ENCODE results near the gene SUMF1. TPM values are rescaled to one million over a fixed set of nuclear protein-coding genes. Genes with fewer than 3 reads are reported as not detected.

SUMF1 gene
- total RNA-seq, 4 donors from 2014 or later = 15.7 to 28.9 (median 26.8) TPM

DNA sequence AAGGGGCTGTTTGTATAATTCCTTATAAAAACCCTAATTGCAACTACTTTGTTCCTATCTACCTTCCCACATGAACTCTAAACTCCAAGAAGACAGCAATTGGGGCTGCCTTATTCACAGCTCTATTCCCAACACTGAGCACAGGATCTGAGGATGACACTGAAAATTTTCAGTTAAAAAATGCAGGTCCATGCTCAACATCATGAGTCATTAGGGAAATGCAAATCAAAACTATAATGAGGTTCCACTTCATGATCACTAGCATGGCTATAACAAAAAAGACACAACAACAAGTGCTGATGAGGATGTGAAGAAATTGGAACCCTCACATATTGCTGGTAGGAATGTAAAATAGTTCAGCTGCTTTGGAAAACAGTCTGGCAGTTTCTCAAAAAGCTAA lies 12.9 kb downstream of the SUMF1 start:
- Histone ChIP-seq H3K27me3 (no peaks in the 10 kb centered on the region), H3K36me3 (peaks cover 0 to under 1% (median 0%) of the 10 kb centered on the region in 3 donors), H3K9me3 (no peaks in the 10 kb centered on the region), H3K27ac (no peak overlapping the region), H3K4me1 (no peaks in the 10 kb centered on the region), H3K4me3 (no peak overlapping the region)
- no peak for DNase-seq
- no peak for TF ChIP-seq POLR2A (IDR thresholded peaks at IDR 0.05)

DNA sequence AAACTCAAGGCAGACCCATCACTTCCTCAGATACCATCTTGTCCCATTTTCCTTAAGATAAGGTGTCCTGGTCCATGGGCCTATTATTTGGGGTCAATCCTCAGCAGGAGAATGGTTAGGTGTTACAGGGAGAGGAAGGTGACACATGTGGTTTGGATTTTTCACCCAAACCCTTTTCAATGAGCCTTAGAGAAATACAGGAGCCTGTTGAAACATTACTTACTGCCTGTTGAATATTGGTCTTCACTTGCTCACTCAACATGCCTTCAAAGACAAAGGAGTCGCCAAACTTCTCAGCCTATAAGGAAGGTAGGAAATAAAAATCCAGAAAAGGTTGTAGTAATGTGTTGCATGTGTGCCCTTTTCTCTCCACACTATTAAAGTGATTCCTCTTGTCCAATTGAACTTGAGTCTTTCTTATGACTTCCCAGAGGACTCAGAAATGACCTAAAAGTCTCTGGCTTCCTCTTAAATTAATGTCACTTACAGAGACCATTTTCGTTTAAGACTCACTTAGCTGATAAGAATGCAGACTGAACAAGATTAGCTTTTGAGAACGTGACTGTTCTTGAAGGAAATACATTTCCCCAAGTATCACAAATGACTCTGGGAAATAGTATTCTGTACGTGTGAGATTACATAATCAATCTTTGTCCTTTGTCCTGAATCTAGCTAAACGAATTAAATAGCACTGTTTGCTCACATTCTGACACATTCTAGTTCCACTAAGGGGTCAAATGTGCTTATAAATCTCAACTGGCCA lies 17.8 kb downstream of the SUMF1 start:
- DNase-seq = no peak
- H3K9me3 ChIP-seq = no peaks in the 10 kb centered on the region
- TF ChIP-seq CTCF (IDR thresholded peaks at IDR 0.05) = no peak
- TF ChIP-seq POLR2A (IDR thresholded peaks at IDR 0.05) = no peak
- H3K4me3 ChIP-seq = no peak overlapping the region
- H3K36me3 ChIP-seq = peaks cover 0 to 41% (median 0%) of the 10 kb centered on the region in 3 donors
- H3K4me1 ChIP-seq = no peaks in the 10 kb centered on the region
- no peak overlapping the region for H3K27ac ChIP-seq
- no peaks in the 10 kb centered on the region for H3K27me3 ChIP-seq

DNA sequence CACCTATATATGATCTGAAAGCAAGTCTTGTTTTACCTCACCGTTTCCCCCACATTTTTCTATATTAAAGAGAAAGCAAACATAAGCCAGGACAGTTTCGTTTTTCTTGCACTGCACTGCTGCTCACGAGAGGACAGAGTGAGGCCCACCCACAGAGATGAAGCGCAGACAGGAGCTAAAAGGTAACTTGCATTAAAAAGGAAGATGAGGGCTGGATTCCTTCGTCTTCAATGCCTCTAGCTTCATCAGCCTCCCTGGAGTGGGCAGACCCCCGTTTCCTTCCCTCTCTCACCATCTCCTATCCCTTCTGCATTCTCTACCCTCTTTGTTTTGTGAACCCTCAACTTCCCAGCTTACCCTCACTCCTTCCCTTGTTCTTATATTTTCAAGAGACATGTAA lies 18.9 kb downstream of the SUMF1 start:
- no peaks in the 10 kb centered on the region for H3K27me3 ChIP-seq
- H3K4me3 ChIP-seq = no peak overlapping the region
- no peak for TF ChIP-seq CTCF (IDR thresholded peaks at IDR 0.05)
- H3K27ac ChIP-seq = no peak overlapping the region
- DNase-seq = no peak
- peaks cover 0 to 44% (median 0%) of the 10 kb centered on the region in 3 donors for H3K36me3 ChIP-seq
- no peaks in the 10 kb centered on the region for H3K4me1 ChIP-seq
- H3K9me3 ChIP-seq = no peaks in the 10 kb centered on the region

GRCh38 chr3:4447295-4447999 lies 19.6 kb downstream of the SUMF1 start:
- peaks cover 0 to 44% (median 0%) of the 10 kb centered on the region in 3 donors for H3K36me3 ChIP-seq
- no peak overlapping the region for H3K27ac ChIP-seq
- H3K4me3 ChIP-seq = no peak overlapping the region
- H3K4me1 ChIP-seq = no peaks in the 10 kb centered on the region
- no peaks in the 10 kb centered on the region for H3K9me3 ChIP-seq
- no peak for DNase-seq
- H3K27me3 ChIP-seq = no peaks in the 10 kb centered on the region
- no peak for TF ChIP-seq POLR2A (IDR thresholded peaks at IDR 0.05)

- Histone ChIP-seq H3K36me3 (peaks cover 0 to 18% (median 0%) of the 10 kb centered on the region in 3 donors), H3K4me1 (no peaks in the 10 kb centered on the region), H3K27ac (no peak overlapping the region), H3K4me3 (no peak overlapping the region), H3K27me3 (no peaks in the 10 kb centered on the region), H3K9me3 (no peaks in the 10 kb centered on the region)
- TF ChIP-seq POLR2A (IDR thresholded peaks at IDR 0.05) = no peak
- no peak for TF ChIP-seq CTCF (IDR thresholded peaks at IDR 0.05)
- DNase-seq = no peak
Observed at GRCh38 chr3:4440951-4441350, 26.1 kb downstream of the SUMF1 start.

DNA sequence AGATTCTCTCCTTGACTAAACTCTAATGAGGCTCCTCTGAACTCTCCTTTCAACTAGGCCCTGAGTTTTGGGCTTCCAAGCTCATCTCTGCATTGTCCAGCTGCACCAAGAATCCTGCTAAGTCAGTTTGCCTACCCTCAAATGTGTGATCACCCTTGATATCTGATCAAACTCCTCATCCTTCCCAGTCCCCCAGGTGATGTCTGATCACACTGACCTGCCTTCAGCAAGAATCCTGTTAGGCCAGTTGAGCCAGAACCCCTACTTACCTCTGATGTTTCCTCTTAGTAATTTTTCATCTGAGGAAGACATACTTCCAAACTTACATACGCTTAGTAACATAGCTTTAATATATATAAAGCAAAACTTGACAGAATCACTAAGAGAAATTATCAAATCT lies 28.8 kb downstream of the SUMF1 start:
- H3K9me3 ChIP-seq = no peaks in the 10 kb centered on the region
- H3K27me3 ChIP-seq = no peaks in the 10 kb centered on the region
- no peak overlapping the region for H3K27ac ChIP-seq
- TF ChIP-seq POLR2A (IDR thresholded peaks at IDR 0.05) (no peak), CTCF (IDR thresholded peaks at IDR 0.05) (no peak)
- H3K36me3 ChIP-seq = peaks cover 0 to 3% (median 0%) of the 10 kb centered on the region in 3 donors
- H3K4me1 ChIP-seq = no peaks in the 10 kb centered on the region
- no peak for DNase-seq
- no peak overlapping the region for H3K4me3 ChIP-seq
